Endothelial cell (in vitro differentiated cells): ENCODE data around the gene HSPA12A. TPM values are rescaled to one million over a fixed set of nuclear protein-coding genes. Genes with fewer than 3 reads are reported as not detected.

Source experiments
- DNase-seq: peaks from one replicate; pipeline ENCODE4 v3.0.0; 2021; ENCODE audit warnings: low spot score
- H3K27ac Mint-ChIP-seq: one replicate; pipeline ENCODE4 v1.8.0; 2021; ENCODE audit warnings: mixed read lengths, inconsistent platforms; ENCODE audit not compliant: unreplicated experiment
- H3K27me3 Mint-ChIP-seq: one replicate; pipeline ENCODE4 v1.8.0; 2021; ENCODE audit warnings: mild to moderate bottlenecking, moderate library complexity, mixed read lengths, inconsistent platforms; ENCODE audit not compliant: unreplicated experiment
- H3K36me3 Mint-ChIP-seq: one replicate; pipeline ENCODE4 v1.8.0; 2021; ENCODE audit warnings: mild to moderate bottlenecking, low read depth, mixed read lengths, inconsistent platforms; ENCODE audit not compliant: unreplicated experiment
- H3K4me1 Mint-ChIP-seq: one replicate; pipeline ENCODE4 v1.8.0; 2021; ENCODE audit warnings: mild to moderate bottlenecking, mixed read lengths, inconsistent platforms; ENCODE audit not compliant: unreplicated experiment
- H3K4me3 Mint-ChIP-seq: one replicate; pipeline ENCODE4 v1.8.0; 2021; ENCODE audit warnings: mild to moderate bottlenecking, mixed read lengths, inconsistent platforms; ENCODE audit not compliant: unreplicated experiment
- H3K9me3 Mint-ChIP-seq: one replicate; pipeline ENCODE4 v1.8.0; 2021; ENCODE audit warnings: mixed read lengths, inconsistent platforms; ENCODE audit not compliant: unreplicated experiment
- CTCF ChIP-seq: fragments of 200-600 bp; sonication (generic); IDR thresholded peaks from one replicate; pipeline ENCODE4 v1.5.0; 2021; ENCODE audit warnings: antibody characterized with exemption; ENCODE audit not compliant: unreplicated experiment
- total RNA-seq: library from RNA; stranded (reverse); fragmentation: NEBNext Ultra II Directional; extraction: Animal tissue kit (Norgen Biotek cat#: 25700); gene quantifications from one replicate; pipeline ENCODE4 v1.2.1, GENCODE V29; 2021; ENCODE audit not compliant: unreplicated experiment

HSPA12A gene
- total RNA-seq, 1 donor from 2014 or later, result 2.8 TPM

- H3K36me3 Mint-ChIP-seq, result peaks cover 3% of the 10 kb centered on the region
- DNase-seq, result no peak
- H3K9me3 Mint-ChIP-seq, result no peaks in the 10 kb centered on the region
- peaks cover 30% of the 10 kb centered on the region for H3K27me3 Mint-ChIP-seq
- H3K4me3 Mint-ChIP-seq, result no peak overlapping the region
- H3K27ac Mint-ChIP-seq, result no peak overlapping the region
- TF ChIP-seq CTCF, result no peak
- peaks cover 6% of the 10 kb centered on the region for H3K4me1 Mint-ChIP-seq
Measured at GRCh38 chr10:116740971-116741370, 1.4 kb downstream of the HSPA12A start.

DNA sequence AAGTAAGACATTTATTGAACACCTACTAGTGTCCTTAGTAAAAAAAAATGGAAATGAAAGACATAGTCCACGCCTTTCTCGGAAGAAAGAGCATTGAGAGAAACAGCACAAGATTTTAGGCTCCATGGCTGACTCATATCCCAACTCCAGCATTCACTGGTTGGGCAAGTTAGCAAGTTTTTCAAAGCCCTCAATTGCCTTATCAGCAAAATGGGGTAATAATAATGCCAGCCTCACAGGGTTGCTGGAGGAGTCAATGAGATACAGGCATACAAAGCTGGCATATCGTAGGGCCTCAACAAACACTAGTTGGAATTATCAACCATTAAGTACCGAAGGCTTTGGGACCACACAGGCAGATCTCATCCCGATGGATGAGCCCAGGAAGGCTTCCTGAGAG is 4.0 kb downstream of the HSPA12A start:
- Mint-ChIP-seq H3K27ac (no peak overlapping the region), H3K4me3 (no peak overlapping the region), H3K4me1 (peaks cover 2% of the 10 kb centered on the region), H3K36me3 (peaks cover under 1% of the 10 kb centered on the region), H3K9me3 (no peaks in the 10 kb centered on the region), H3K27me3 (peaks cover 10% of the 10 kb centered on the region)
- DNase-seq, result no peak
- TF ChIP-seq CTCF, result no peak

- DNase-seq, result peak; percentile 13
- H3K27me3 Mint-ChIP-seq, result peaks cover 9% of the 10 kb centered on the region
- no peak overlapping the region for H3K27ac Mint-ChIP-seq
- H3K4me1 Mint-ChIP-seq, result no peaks in the 10 kb centered on the region
- no peak for TF ChIP-seq CTCF
- no peaks in the 10 kb centered on the region for H3K36me3 Mint-ChIP-seq
- no peak overlapping the region for H3K4me3 Mint-ChIP-seq
- H3K9me3 Mint-ChIP-seq, result no peaks in the 10 kb centered on the region
Measured at GRCh38 chr10:116737627-116738327, 4.6 kb downstream of the HSPA12A start.

GRCh38 chr10:116733566-116733965 is 8.8 kb downstream of the HSPA12A start:
- no peak overlapping the region for H3K4me3 Mint-ChIP-seq
- H3K4me1 Mint-ChIP-seq, result no peaks in the 10 kb centered on the region
- DNase-seq, result no peak
- no peaks in the 10 kb centered on the region for H3K9me3 Mint-ChIP-seq
- peaks cover 4% of the 10 kb centered on the region for H3K27me3 Mint-ChIP-seq
- no peak overlapping the region for H3K27ac Mint-ChIP-seq
- TF ChIP-seq CTCF, result no peak
- H3K36me3 Mint-ChIP-seq, result no peaks in the 10 kb centered on the region

DNA sequence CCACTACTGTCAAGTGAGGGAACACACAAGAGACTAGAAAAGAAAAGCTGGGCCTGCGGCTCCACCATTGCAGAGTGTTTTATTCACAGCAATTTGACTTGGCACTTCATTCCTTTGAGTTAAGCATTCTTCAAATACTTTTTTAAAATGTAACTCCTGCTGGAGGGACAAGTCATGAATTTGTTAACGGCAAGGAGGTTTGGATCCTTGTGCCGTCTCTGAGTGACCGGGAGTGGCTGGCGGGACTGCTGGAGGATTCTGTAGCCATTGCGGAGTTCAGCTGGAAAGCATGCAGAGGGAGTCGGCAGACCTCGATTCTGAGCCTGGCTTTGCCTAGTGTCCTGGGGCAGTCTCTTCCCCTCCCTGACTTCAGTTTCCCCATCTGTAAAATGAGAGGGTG is 9.8 kb downstream of the HSPA12A start:
- no peak overlapping the region for H3K4me3 Mint-ChIP-seq
- no peak for TF ChIP-seq CTCF
- no peak for DNase-seq
- no peaks in the 10 kb centered on the region for H3K9me3 Mint-ChIP-seq
- H3K4me1 Mint-ChIP-seq, result no peaks in the 10 kb centered on the region
- peaks cover 4% of the 10 kb centered on the region for H3K27me3 Mint-ChIP-seq
- no peak overlapping the region for H3K27ac Mint-ChIP-seq
- no peaks in the 10 kb centered on the region for H3K36me3 Mint-ChIP-seq
